Stimulated activated CD8-positive, alpha-beta memory T cell treated with anti-CD3 and anti-CD28 coated beads, Interleukin-4, amount 100 ng/mL, for 4 hours (primary cell): ENCODE results near the gene TRAPPC6A.

Source experiments
- DNase-seq, 2 donors: peaks; one replicate each; pipeline ENCODE4 v3.0.0-alpha.2; 2020; ENCODE audit warnings: low read depth in 2 of 2, low spot score in 1 of 2

Gene TRAPPC6A

DNA sequence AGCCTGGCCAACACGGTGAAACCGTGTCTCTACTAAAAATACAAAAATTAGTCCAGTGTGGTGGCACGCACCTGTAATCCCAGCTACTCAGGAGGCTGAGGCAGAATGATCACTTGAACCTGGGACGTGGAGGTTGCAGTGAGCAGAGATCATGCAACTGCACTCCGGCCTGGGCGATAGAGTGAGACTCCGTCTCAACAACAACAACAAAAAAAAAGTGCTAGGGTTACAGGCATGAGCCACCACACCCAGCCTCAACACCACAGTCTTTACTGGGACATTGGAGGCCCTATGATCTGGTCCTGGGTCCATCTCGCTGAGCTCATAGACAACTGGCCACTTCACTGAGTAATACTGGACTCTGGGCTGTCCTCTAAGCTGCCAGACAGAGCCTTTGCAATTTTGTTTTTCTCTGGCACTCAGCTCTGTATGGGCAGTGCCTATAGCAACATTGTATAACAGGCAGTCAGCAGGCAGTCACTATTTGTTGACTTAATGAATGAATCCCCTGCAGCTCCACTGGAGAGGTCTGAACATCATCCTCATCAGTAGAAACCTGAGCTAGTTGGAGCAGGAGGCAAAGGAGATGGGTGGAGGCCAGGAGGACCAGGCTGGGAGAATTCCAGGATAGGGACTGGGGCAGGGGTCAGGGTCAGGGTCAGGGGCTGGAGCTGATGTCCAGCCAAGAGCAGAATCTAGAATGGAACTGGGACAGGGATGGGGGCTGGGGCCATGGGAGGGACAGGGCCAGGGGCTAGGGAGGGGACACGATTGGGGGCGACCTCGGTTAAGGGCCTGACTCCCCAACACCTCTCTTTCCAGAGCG, 8.7 kb upstream of the TRAPPC6A start:
- DNase-seq: no peak

DNA sequence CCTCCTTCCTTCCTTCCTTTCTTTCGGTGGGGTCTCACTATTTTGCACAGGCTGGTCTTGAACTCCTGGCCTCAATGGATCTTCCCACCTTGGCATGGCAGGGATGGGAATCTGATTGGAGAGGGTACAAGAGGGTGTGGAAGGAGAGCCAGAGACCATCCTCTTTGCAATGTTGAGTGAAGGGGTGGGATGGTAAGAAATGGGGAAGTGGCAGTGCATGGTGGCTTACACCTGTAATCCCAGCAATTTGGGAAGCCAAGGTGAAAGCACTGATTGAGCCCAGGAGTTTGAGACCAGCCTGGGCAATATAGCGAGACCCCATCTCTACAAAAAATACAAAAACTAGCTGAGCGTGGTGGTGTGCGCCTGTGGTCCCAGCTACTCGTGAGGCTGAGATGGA, 6.1 kb upstream of the TRAPPC6A start:
- no peak for DNase-seq

DNA sequence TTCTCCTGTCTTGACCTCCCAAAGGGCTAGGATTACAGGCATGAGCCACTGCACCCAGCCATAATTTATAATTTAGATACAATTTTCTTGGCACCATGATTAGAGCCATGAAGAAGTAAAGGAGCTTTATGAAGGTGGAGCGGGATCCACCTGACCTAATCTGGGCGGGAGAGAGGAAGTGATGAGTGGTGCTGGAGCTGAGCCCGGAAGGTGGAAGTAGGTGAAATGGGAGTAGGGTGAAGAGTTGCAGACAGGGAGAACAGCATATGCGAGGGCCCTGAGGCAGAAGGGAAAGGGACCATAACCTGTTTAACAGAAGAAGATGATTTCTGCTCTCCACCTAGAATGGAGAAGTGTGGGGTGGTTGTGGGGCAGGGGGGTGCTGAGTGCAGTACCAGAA, 4.7 kb upstream of the TRAPPC6A start:
- no peak for DNase-seq

DNA sequence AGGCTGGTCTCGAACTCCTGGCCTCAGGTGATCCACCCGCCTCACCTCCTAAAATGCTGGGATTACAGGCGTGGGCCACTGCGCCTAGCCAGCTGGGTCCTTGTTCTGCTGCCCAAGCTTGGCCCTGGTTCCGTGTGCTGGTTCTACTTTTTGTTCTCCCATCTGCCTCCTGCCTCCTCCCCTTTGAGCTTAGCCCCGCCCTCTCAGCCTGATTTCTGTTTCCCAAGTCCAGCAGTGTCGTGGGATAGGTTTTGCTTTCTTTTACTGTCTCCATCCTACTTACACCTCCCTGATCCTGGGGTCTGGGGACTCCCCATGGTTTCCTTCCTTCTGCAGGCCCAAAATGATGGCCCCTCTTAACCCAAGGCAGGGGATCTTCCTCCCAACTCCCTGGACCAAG, 2.9 kb upstream of the TRAPPC6A start:
- no peak for DNase-seq

DNA sequence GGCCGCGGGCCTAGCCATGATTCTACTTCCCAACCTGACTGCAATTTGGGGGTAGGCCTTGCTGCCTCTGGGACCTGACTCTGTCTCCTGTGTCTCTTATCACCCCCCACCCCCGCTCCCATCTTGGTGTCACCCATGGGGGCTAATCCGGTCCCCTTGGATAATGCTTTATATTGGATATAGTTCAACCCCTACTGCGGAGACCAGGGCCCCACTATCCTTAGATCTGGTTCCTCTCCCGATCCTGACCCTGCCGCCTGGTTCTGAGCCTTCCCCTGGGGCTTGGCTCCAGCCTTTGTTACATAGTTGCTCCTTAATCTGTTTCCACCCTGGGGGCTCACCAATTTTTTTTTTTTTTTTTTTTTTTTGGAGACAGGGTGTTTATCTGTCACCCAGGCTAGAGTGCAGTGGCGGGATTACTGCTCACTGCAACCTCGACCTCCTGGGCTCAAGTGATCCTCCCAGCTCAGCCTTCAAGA, 1.9 kb upstream of the TRAPPC6A start:
- no peak for DNase-seq

DNA sequence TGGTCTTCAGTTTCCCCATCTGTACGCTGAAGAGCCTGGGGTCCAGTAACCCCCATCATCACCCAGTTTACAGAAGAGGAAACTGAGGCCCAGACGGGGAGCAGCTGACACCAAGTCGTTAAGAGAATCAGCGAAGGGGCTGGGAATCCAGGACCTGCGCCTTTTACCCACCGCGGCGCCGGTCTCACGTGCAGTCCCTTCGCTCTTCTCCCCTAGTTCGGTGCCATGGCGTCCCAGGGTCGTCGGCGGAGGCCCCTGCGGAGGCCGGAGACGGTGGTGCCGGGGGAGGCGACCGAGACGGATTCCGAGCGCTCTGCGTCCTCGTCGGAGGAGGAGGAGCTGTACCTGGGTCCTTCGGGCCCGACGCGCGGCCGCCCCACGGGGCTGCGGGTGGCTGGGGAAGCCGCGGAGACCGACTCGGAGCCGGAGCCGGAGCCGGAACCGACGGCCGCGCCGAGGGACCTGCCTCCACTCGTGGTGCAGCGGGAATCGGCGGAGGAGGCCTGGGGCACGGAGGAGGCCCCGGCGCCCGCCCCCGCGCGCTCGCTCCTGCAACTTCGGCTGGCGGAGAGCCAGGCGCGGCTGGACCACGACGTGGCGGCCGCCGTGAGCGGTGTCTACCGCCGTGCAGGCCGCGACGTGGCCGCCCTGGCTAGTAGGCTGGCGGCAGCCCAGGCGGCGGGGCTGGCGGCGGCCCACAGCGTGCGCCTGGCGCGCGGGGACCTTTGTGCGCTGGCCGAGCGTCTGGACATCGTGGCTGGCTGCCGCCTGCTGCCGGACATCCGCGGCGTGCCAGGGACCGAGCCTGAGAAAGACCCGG, 1.2 kb upstream of the TRAPPC6A start:
- DNase-seq: no peak

DNA sequence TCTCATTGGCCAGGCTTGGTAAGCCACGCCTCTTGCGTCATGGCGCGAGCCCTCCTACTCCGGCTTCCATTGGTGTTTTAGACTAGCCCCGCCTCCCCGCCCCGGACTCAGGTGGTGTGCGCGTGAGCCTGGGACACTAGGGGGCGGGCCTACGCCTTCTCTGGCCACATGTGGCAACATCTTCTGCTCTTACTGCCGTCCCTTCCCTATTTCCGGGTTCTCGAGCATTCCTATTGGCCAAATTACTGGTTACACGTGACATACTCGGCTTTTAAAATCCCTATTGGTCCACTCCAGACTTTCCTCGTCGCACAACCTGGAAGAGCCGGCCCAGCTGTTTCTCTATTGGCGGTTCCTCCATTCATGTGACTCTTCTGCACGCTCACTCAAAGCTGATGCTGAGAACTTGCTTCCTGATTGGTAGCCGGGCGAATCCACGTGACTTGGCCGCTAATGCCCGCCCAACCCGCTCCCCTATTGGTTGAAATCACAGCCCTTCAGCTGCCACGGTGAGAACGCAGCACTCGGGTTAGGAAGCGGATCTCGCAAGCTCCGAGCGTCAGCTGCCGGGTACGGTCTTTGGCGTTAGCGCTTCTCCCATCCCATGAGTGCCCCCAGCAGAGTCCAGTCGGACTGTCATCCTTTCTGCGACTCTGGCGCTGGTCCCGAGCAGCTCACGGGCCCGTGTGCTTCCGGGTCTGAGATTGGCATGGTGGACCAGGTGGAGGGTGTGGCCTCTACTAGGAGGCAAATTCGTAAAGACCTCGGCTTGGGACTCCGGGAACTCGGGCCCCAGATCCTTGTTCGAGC, 430 bp upstream of the TRAPPC6A start, which contains the start of gene BLOC1S3:
Gene BLOC1S3, plus strand, starts transcription at position 523 of the 810 bp plus-strand sequence. CDS start 513 bp downstream, outside the sequence.
- DNase-seq: peak; percentile 100

DNA sequence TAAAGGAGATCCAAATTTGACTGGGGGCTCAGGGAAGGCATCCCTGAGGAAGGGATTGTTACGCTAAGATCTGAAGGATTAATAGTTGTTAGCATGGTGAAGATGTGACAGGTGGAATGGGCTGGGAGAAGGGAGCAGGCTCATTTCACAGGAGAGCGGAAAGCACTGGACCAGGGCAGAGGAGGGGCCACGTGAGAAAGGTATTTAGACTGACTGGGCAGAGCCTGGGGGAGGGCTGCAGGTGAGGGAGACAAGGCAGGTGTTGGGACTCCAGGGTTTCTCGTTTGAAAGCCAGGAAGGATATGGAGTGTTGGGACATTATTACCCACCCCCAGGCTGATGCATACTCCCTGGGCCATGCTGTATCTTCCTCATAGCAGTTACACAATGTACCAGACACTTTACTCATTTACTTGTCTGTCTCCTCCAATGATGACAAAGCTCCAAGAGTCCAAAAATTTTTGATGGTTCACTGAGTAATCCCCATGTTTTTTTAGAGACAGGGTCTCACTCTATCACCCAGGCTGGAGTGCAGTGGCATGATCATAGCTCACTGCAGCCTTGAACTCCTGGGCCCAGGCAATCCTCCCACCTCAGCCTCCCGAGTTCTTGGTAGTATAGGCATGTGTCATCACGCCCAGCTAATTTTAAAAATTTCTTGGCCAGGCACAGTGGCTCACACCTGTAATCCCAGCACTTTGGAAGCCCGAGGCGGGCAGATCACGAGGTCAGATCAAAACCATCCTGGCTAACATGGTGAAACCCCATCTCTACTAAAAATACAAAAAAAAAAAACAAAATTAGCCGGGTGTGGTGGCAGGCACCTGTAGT, 2.3 kb downstream of the TRAPPC6A start:
- DNase-seq: no peak

DNA sequence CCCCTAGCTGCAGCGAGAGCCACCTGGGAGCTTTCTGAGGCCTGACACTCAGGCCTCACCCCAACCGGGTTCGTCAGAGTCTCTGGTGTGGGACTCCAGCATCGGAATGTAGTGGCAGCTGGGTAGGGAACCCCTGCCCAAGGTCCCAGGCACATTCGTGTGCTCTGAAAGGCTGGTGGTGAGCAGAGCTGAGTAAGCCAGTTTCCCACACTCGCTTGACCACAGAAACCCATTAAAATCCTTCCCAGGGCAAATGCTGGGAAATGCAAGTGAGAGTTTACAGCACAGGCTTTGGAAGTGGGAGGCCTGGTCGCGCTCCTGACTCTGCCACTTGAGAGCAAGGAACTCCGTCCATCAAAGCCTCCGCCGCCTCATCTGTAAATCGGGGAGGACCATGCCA, 4.2 kb downstream of the TRAPPC6A start:
- DNase-seq: no peak

DNA sequence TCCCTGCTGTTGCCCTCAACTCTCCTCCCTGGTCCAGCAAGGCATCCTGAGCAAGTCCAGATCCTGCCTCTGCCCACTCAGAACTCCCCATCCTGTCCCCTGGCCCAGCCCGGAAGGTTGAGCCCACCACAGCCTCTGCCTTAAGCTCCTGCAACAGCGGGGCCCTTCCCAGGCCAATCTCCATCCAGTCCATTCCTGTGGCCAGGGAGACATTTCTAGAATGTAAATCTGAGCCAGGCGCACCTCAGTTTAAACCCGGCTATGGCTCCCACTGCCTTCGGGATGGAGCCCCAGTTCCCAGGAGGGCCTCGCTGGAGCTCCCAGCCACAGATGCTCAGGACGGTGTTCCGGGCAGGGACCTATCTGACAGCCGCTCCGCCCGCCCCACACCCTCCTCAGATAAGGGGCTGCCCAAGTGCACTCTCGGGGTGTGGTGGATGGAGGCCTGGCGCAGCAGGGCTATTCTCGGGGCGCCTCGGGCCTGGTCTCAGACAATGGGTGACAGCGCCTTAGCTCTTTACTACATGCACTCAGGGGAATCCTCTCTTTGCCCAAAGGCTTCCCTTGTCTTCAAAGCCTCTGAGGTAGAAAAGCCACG, 5.3 kb downstream of the TRAPPC6A start:
- DNase-seq: no peak

DNA sequence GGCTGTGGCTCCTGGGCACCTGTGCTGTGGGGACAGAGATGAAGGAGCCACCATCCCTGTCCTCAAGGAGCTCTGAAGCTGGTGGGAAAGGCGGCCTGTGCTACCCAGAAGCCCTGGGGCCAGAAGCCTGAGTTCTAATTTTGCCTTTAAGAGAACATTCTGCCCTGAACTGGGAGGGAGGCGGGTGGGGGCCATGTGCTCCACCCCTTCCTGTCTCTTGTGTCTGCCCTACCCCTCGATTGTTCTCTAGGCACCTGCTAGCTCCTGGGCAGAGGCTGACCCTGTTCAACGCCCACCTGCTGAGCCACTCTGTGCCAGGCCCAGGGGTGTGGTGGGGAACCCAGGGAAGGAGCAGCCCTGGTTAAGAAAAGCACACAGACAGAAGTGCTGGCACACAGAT, 5.9 kb downstream of the TRAPPC6A start:
- DNase-seq: no peak

DNA sequence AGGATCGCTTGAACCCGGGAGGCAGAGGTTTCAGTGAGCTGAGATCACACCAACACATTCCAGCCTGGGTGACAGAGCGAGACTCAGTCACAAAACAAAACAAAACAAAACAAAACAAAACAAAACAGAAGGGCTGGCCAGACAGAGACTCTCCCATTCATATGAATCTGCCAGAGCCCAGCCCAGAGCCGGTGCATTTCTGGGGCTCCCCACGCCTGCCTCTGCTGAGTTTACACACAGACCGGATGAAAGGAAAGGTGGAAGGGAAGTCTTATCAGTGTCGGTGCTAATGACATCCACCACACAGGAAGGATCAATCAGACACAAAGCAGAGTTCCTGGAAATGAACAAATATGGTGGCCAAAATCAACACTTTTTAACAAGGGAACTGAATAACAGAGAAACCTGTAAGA, 6.8 kb downstream of the TRAPPC6A start:
- DNase-seq: no peak

DNA sequence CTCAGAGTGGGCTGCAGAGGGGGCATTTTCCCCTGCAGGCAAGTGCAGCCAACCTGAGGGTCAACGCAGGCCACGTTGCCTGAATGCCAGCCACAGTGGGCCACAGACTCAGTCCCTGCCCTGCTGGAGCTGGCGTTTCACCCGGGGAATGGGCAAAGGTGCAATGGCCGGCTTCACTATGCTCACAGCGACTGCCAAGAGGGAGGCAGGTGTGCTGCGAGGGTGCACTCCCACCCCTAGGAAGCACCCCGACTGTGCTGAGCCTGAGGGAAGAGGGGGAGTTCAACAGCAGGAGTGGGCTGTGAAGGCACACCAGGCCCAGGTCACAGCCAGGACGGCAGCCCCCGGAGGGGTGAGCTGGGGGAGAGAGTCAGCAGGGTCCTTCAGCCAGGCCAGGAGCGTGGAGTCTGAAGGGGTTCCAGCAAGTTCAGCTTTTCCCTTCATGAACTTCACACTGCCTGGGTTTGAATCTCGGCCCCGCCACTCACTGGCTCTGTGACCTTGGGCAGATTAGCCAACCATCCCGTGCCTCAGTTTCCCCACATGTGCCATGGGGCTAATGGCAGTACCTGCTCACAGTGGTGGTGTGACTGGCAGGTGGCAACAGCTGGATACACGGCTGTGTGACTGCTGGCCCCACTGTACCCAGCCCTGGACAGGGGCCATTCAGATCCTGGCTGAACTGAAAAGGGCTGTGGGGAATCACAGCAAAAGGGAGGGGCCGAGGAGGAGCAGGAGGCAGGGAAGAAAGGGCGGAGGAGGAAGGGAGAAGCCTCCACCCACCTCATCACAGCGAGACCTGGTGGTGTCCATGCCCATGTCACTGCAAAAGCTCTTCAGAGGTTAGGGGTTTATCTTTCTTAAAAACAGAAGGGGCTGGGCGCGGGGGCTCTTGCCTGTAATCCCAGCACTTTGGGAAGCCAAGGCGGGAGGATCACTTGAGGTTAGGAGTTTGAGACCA, 7.6 kb downstream of the TRAPPC6A start:
- no peak for DNase-seq

DNA sequence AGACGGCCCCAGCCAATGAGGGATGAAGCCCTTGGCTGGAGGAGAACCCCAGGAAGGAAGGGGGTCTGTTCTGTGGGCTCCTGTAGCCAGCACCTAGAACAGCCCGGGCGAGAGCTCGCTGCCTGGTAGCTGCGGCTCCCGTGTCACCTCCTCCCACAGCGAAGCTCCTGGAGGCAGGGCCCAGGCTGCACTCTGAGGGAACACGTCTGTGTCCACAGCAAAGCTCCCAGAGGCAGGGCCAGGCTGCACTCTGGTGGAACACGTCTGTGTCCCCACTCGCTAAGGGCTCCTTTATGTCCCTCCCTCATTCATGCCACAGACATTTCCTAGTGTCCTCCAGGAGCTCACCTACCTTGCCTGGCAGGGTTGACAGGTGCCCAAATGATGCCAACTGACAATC, 8.4 kb downstream of the TRAPPC6A start:
- no peak for DNase-seq

DNA sequence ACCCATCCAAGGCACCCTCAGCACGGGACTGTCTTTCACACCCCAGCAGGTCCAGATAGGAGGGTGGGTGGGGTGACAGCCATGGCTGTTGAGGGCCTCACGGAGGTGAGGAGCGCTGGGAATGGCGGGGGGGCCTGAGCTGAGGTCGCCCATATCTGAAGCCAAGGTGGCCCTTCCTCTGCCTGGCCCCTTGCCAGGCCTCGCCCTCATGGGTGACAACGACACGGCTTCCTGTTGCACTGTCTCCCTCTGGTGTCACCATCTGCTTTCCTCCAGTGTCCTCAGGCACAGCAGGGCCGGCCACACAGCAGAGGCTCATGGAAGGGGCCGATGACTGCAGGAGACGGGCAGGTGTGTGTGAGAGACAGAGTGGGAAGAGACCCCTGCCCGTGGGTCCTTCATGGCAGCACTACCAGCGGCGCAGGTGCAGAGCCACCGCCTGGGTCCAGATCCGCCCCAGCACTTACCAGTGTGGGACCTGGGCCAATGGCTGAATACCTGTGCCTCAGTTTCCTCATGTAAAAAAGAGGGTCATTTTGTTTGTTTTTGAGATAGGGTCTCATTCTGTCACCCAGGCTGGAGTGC, 9.2 kb downstream of the TRAPPC6A start:
- DNase-seq: no peak

DNA sequence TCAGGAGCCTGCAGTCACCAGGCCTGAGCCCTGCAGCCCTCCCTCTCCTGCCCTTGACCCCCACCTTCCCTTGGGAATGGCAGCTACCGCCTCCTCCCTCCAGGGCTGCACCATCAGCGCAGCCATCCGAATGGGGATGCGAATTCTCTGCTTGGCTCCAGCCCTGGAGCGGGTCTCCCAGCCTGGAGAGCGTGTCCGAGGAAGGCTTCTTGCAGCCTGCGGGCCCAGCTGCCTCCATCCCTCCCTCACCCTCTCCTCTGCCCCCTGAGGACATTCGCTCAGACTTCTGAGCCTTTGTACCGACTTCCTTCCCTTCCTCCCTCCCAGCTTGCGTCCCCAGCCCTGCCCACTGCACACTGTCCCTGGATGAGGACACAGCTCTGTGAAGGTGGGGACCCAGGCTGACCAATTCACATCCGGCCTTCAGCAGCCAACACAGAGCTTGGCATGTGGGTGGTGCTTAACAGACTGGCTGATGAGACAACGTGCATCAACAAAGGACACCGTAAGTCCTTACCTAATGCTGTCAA, 11.2 kb downstream of the TRAPPC6A start:
- DNase-seq: no peak

DNA sequence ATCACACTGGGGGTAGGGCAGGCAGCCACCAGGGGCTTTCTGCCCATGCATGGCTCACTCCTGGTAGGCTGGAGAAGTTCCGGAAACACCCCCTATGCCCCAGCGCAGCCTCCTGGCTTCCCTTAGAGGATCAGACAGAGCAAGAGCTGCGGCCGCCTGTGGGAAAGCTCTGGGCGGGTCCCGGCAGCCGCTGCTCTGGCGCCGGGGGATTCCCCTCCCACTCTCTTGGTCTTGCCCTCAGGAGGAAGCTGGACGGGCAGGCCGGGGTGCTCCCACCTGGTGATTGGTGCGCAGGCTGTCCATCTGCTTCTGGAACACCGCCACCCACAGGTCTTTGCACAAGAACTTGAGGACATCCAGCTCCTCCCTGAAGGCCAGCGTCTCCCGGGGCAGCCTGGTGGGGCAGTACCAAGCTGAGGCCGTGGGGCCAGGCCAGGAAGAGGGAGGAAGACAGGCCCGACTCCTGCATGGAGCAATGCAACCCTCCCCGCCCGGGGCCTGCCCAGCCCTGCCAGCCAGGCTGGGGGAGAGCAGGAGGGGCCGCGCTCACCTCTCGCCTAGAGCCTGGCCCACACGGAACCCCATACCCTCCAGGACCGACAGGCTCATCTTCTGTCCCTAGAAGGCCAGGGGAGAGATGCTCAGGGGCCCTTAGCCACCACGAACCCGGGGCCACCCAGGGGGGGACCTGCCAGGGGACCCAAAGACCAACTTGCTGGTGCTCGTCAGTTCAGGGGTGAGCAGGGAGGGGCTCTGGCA, 13.3 kb downstream of the TRAPPC6A start:
- no peak for DNase-seq
